Measurements from ENCODE around the gene DEDD.

Gene DEDD

DNA sequence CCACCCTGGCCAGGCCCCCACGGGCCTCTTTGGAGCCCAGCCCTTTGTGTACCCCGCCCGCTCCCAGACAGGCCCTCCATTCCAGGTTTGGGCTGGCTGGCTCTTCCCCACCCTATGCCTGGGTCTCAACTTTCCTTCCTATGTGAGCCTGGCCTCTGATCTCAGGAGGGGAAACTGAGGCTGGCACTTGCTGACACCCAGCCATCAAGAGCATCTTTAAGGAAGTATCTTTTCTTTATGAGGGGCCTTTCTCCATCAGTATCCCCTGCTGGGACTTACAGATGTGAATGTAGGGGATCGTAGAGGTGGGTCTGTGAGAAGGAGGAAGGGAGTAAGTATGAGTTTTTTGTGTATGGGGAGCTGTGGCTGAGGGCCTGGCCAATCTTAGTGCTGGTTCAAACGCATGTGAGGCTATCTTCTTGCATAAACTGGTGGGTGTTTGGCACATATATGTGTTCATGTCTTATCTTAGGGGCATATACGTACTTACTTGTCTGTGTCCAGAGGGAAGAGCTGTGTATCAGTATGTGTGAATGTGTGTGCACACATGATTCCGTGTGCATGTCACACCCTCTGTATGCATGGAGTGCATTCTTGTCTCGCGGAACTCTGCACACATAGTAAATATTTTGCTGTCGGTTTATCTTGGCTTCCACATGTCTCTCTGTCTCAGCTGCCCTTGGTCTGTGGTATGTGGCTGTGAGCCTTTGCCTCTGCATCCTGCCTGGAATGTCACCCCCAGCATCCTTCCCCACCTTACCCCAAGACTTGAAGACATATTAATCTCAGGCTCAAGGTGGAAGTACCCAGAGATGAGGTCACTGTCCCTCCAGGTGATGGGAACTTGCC is 48.5 kb downstream of the DEDD start:
- Histone ChIP-seq H3K27me3 (ENCODE audit: insufficient read depth, low read length, poor library complexity) (no peaks in the 10 kb centered on the region), H3K9me3 (ENCODE audit: insufficient read depth, low read length, severe bottlenecking) (no peaks in the 10 kb centered on the region), H3K79me2 (ENCODE audit: insufficient read depth, low read length) (no peaks in the 10 kb centered on the region), H3K4me2 (ENCODE audit: insufficient read depth, low read length) (no peak overlapping the region), H3K4me1 (ENCODE audit: insufficient read depth, low read length) (no peaks in the 10 kb centered on the region), H2AFZ (ENCODE audit: low read depth, low read length) (no peak overlapping the region), H4K20me1 (ENCODE audit: insufficient read depth, low read length) (no peaks in the 10 kb centered on the region), H3K36me3 (ENCODE audit: insufficient read depth, low read length) (no peaks in the 10 kb centered on the region), H3K9ac (ENCODE audit: low read depth, low read length) (no peak overlapping the region), H3K27ac (ENCODE audit: low read length) (no peak overlapping the region), H3K4me3 (ENCODE audit: low read depth in 1 of 2, low read length in 2 of 2) (no peak overlapping the region)
- no peak for ATAC-seq (ENCODE audit: insufficient read depth, low read depth)
- no peak for TF ChIP-seq CTCF (IDR thresholded peaks at IDR 0.05; ENCODE audit: borderline replicate concordance, extremely low read depth, low read length, poor library complexity, severe bottlenecking)
- no peak for TF ChIP-seq EZH2 (IDR thresholded peaks at IDR 0.05; ENCODE audit: borderline replicate concordance, low read depth, low read length, severe bottlenecking)
- no peak for DNase-seq

GRCh38 chr1:161082996-161083747 is 49.3 kb downstream of the DEDD start:
- TF ChIP-seq EZH2 (IDR thresholded peaks at IDR 0.05; ENCODE audit: borderline replicate concordance, low read depth, low read length, severe bottlenecking), result no peak
- TF ChIP-seq CTCF (IDR thresholded peaks at IDR 0.05; ENCODE audit: borderline replicate concordance, extremely low read depth, low read length, poor library complexity, severe bottlenecking), result no peak
- Histone ChIP-seq H3K4me3 (ENCODE audit: low read depth in 1 of 2, low read length in 2 of 2) (no peak overlapping the region), H3K79me2 (ENCODE audit: insufficient read depth, low read length) (no peaks in the 10 kb centered on the region), H4K20me1 (ENCODE audit: insufficient read depth, low read length) (no peaks in the 10 kb centered on the region), H3K4me2 (ENCODE audit: insufficient read depth, low read length) (no peak overlapping the region), H3K27me3 (ENCODE audit: insufficient read depth, low read length, poor library complexity) (no peaks in the 10 kb centered on the region), H2AFZ (ENCODE audit: low read depth, low read length) (no peak overlapping the region), H3K9ac (ENCODE audit: low read depth, low read length) (no peak overlapping the region), H3K36me3 (ENCODE audit: insufficient read depth, low read length) (no peaks in the 10 kb centered on the region), H3K9me3 (ENCODE audit: insufficient read depth, low read length, severe bottlenecking) (no peaks in the 10 kb centered on the region), H3K4me1 (ENCODE audit: insufficient read depth, low read length) (no peaks in the 10 kb centered on the region), H3K27ac (ENCODE audit: low read length) (no peak overlapping the region)
- no peak for DNase-seq
- ATAC-seq (ENCODE audit: insufficient read depth, low read depth), result no peak

GRCh38 chr1:161082483-161082882 is 50.0 kb downstream of the DEDD start:
- no peak overlapping the region for H3K9ac ChIP-seq (ENCODE audit: low read depth, low read length)
- no peak overlapping the region for H3K27ac ChIP-seq (ENCODE audit: low read length)
- H3K79me2 ChIP-seq (ENCODE audit: insufficient read depth, low read length), result no peaks in the 10 kb centered on the region
- ATAC-seq (ENCODE audit: insufficient read depth, low read depth) (no peak), DNase-seq (no peak)
- H3K4me1 ChIP-seq (ENCODE audit: insufficient read depth, low read length), result no peaks in the 10 kb centered on the region
- TF ChIP-seq EZH2 (IDR thresholded peaks at IDR 0.05; ENCODE audit: borderline replicate concordance, low read depth, low read length, severe bottlenecking), result no peak
- no peaks in the 10 kb centered on the region for H3K9me3 ChIP-seq (ENCODE audit: insufficient read depth, low read length, severe bottlenecking)
- H3K4me3 ChIP-seq (ENCODE audit: low read depth in 1 of 2, low read length in 2 of 2), result no peak overlapping the region
- no peak overlapping the region for H2AFZ ChIP-seq (ENCODE audit: low read depth, low read length)
- H4K20me1 ChIP-seq (ENCODE audit: insufficient read depth, low read length), result no peaks in the 10 kb centered on the region
- no peaks in the 10 kb centered on the region for H3K36me3 ChIP-seq (ENCODE audit: insufficient read depth, low read length)
- no peaks in the 10 kb centered on the region for H3K27me3 ChIP-seq (ENCODE audit: insufficient read depth, low read length, poor library complexity)
- H3K4me2 ChIP-seq (ENCODE audit: insufficient read depth, low read length), result no peak overlapping the region

DNA sequence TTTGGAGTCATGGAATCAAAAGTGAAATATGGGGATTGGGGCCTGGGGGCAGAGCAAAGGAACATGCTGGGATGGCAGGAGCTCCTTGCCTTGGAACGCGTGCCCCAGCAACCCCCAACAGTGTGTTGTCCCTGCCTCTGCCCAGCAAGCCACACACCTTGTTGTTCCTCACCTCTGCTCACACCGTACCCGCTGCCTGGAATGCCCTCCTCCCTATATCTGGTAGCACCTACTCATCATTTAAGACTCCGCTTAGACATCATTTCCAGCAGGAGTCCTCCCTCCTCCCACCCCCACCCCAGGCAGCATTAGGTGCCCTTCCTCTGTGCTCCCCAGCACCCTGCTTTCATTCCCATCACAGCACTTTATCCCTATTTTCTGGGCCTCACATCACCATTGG is 50.9 kb downstream of the DEDD start:
- Histone ChIP-seq H3K27me3 (ENCODE audit: insufficient read depth, low read length, poor library complexity) (no peaks in the 10 kb centered on the region), H3K9me3 (ENCODE audit: insufficient read depth, low read length, severe bottlenecking) (no peaks in the 10 kb centered on the region), H4K20me1 (ENCODE audit: insufficient read depth, low read length) (no peaks in the 10 kb centered on the region), H3K4me2 (ENCODE audit: insufficient read depth, low read length) (no peak overlapping the region), H3K27ac (ENCODE audit: low read length) (no peak overlapping the region), H2AFZ (ENCODE audit: low read depth, low read length) (no peak overlapping the region), H3K79me2 (ENCODE audit: insufficient read depth, low read length) (no peaks in the 10 kb centered on the region), H3K4me1 (ENCODE audit: insufficient read depth, low read length) (no peaks in the 10 kb centered on the region), H3K36me3 (ENCODE audit: insufficient read depth, low read length) (no peaks in the 10 kb centered on the region), H3K4me3 (ENCODE audit: low read depth in 1 of 2, low read length in 2 of 2) (no peak overlapping the region), H3K9ac (ENCODE audit: low read depth, low read length) (no peak overlapping the region)
- TF ChIP-seq EZH2 (IDR thresholded peaks at IDR 0.05; ENCODE audit: borderline replicate concordance, low read depth, low read length, severe bottlenecking) (no peak), CTCF (IDR thresholded peaks at IDR 0.05; ENCODE audit: borderline replicate concordance, extremely low read depth, low read length, poor library complexity, severe bottlenecking) (no peak)
- DNase-seq, result no peak
- no peak for ATAC-seq (ENCODE audit: insufficient read depth, low read depth)
